IPS-18a (cell line): ENCODE results near the gene CCM2L.

Source experiments
- H3K27ac ChIP-seq: one replicate; pipeline ENCODE4 v1.5.1; 2013; ENCODE audit warnings: low read length
- H3K27me3 ChIP-seq: one replicate; pipeline ENCODE4 v1.6.1; 2013; ENCODE audit warnings: mild to moderate bottlenecking, low read length; ENCODE audit not compliant: control insufficient read depth, insufficient read depth
- H3K36me3 ChIP-seq: one replicate; pipeline ENCODE4 v1.6.1; 2013; ENCODE audit warnings: low read depth, low read length; ENCODE audit not compliant: control insufficient read depth
- H3K4me1 ChIP-seq: one replicate; pipeline ENCODE4 v1.6.1; 2013; ENCODE audit warnings: low read depth, low read length; ENCODE audit not compliant: control insufficient read depth
- H3K4me3 ChIP-seq: one replicate; pipeline ENCODE4 v1.5.1; 2013; ENCODE audit warnings: low read length
- H3K9ac ChIP-seq: one replicate; pipeline ENCODE4 v1.6.1; 2013; ENCODE audit warnings: mild to moderate bottlenecking, low read length, moderate library complexity
- H3K9me3 ChIP-seq: one replicate; pipeline ENCODE4 v1.6.1; 2013; ENCODE audit warnings: low read depth, low read length; ENCODE audit not compliant: control insufficient read depth

Gene CCM2L

GRCh38 chr20:32069711-32070110 lies 59.5 kb downstream of the CCM2L start:
- Histone ChIP-seq H3K36me3 (no peaks in the 10 kb centered on the region), H3K4me3 (no peak overlapping the region), H3K4me1 (no peaks in the 10 kb centered on the region)

DNA sequence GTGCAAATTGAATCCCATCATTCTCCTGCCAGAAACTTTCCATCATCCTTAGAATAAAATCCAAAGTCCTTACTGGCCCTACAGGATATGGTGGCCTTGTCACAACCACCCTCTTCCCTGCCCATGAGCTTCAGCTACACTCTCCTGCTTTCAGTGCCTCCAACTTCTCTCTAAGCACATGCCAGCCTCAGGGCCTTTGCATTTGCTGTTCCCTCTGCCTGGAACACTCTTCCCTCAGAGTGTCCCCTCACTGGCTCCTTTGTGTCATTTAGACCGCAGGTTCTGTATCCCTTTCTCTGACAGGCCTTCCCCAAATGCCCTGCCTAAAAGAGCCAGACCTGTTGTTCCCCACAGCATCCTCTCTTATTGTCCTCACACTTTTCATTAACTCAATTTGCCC lies 60.0 kb downstream of the CCM2L start:
- H3K9me3 ChIP-seq, result no peaks in the 10 kb centered on the region
- no peak overlapping the region for H3K4me3 ChIP-seq
- H3K4me1 ChIP-seq, result no peaks in the 10 kb centered on the region
- no peaks in the 10 kb centered on the region for H3K36me3 ChIP-seq
- no peak overlapping the region for H3K9ac ChIP-seq
- no peaks in the 10 kb centered on the region for H3K27me3 ChIP-seq
- H3K27ac ChIP-seq, result no peak overlapping the region

More at GRCh38 chr20:32069711-32070110, 59.5 kb downstream of the CCM2L start:
- Histone ChIP-seq H3K27me3 (no peaks in the 10 kb centered on the region), H3K27ac (no peak overlapping the region), H3K9ac (no peak overlapping the region), H3K9me3 (no peaks in the 10 kb centered on the region)

GRCh38 chr20:32070690-32071213 lies 60.5 kb downstream of the CCM2L start:
- Histone ChIP-seq H3K36me3 (no peaks in the 10 kb centered on the region), H3K4me1 (no peaks in the 10 kb centered on the region), H3K9me3 (no peaks in the 10 kb centered on the region), H3K9ac (no peak overlapping the region), H3K27me3 (no peaks in the 10 kb centered on the region), H3K4me3 (no peak overlapping the region), H3K27ac (no peak overlapping the region)

DNA sequence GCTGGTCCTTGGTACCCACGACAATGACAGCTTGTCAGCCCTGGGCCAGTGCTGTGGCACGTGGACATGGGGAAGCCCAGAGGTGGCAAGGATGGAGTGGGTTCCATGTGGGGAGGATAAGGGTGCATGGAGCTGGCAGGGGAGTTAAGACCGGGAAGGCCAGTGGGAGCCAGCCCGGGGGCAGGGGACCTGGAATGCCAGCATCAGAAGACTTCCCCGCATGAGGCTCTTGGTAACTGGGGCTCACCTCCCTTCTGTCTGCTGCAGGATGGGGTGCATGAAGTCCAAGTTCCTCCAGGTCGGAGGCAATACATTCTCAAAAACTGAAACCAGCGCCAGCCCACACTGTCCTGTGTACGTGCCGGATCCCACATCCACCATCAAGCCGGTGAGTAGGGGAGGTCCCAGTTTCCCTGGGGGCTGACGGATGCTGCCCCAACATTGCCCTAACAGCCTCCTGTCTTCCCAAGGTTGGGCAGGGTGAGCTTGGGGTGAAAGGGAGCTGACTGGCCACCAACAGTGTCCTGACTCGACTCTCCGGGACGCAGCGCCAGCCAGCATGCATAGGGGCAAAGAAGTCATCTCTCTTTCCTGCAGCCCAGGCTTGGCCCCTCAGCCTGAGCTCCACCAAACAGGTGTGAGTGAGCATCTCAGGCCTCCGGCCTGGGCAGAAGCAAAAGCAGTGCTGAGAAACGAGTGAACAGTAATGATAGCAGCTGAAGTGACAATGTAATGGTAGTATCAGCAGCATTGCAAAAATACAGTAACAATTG lies 61.3 kb downstream of the CCM2L start:
- no peak overlapping the region for H3K9ac ChIP-seq
- H3K27ac ChIP-seq, result no peak overlapping the region
- no peak overlapping the region for H3K4me3 ChIP-seq
- H3K27me3 ChIP-seq, result no peaks in the 10 kb centered on the region
- no peaks in the 10 kb centered on the region for H3K4me1 ChIP-seq
- H3K9me3 ChIP-seq, result no peaks in the 10 kb centered on the region
- H3K36me3 ChIP-seq, result no peaks in the 10 kb centered on the region

GRCh38 chr20:32072168-32072750 lies 62.0 kb downstream of the CCM2L start:
- Histone ChIP-seq H3K36me3 (no peaks in the 10 kb centered on the region), H3K4me1 (no peaks in the 10 kb centered on the region), H3K4me3 (no peak overlapping the region), H3K27ac (no peak overlapping the region), H3K9ac (no peak overlapping the region), H3K9me3 (no peaks in the 10 kb centered on the region), H3K27me3 (no peaks in the 10 kb centered on the region)

DNA sequence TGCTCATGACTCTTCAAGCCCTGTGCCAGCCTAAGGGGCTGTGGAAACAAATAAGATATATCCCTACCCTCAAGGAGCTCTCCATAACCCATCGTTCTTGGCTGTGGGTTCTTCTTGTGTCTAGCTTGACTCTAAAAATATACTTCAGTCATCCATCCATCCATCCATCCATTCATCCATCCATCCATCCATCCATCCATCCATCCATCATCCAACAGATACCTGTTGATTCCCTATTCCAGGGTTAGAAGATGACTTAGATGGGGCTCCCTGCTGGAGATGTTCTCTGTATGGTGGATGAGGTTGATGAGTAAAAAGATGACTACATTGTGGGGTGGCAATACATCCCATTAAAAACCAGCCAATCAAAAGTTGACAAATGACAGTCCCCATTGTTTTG lies 65.3 kb downstream of the CCM2L start:
- Histone ChIP-seq H3K4me1 (no peaks in the 10 kb centered on the region), H3K9me3 (no peaks in the 10 kb centered on the region), H3K36me3 (no peaks in the 10 kb centered on the region), H3K27me3 (no peaks in the 10 kb centered on the region), H3K27ac (no peak overlapping the region), H3K4me3 (no peak overlapping the region), H3K9ac (no peak overlapping the region)

GRCh38 chr20:32077190-32077589 lies 67.0 kb downstream of the CCM2L start:
- H3K9me3 ChIP-seq, result no peaks in the 10 kb centered on the region
- no peak overlapping the region for H3K27ac ChIP-seq
- H3K4me1 ChIP-seq, result no peaks in the 10 kb centered on the region
- no peak overlapping the region for H3K9ac ChIP-seq
- no peaks in the 10 kb centered on the region for H3K27me3 ChIP-seq
- no peak overlapping the region for H3K4me3 ChIP-seq
- no peaks in the 10 kb centered on the region for H3K36me3 ChIP-seq

DNA sequence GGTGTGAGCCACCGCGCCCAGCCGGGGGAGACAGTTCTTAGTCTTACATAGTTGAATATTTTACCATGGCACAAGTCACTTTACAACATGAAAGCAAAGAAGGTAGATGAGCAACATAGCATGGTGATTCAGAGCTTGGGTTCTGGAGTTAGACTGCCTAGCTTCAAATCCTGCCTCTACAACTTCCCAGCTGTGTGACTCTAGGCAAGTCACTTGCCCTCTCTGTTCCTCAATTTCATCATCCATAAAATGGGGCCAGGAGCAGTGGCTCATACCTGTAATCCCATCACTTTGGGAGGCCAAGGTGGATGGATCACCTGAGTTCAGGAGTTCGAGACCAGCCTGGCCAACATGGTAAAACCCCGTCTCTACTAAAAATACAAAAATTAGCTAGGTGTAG lies 68.1 kb downstream of the CCM2L start:
- Histone ChIP-seq H3K9ac (no peak overlapping the region), H3K27me3 (no peaks in the 10 kb centered on the region), H3K9me3 (no peaks in the 10 kb centered on the region), H3K4me3 (no peak overlapping the region), H3K36me3 (no peaks in the 10 kb centered on the region), H3K4me1 (no peaks in the 10 kb centered on the region), H3K27ac (no peak overlapping the region)

GRCh38 chr20:32078791-32079190 lies 68.6 kb downstream of the CCM2L start:
- H3K27me3 ChIP-seq, result no peaks in the 10 kb centered on the region
- no peak overlapping the region for H3K27ac ChIP-seq
- no peak overlapping the region for H3K9ac ChIP-seq
- no peaks in the 10 kb centered on the region for H3K4me1 ChIP-seq
- no peaks in the 10 kb centered on the region for H3K36me3 ChIP-seq
- H3K9me3 ChIP-seq, result no peaks in the 10 kb centered on the region
- no peak overlapping the region for H3K4me3 ChIP-seq

DNA sequence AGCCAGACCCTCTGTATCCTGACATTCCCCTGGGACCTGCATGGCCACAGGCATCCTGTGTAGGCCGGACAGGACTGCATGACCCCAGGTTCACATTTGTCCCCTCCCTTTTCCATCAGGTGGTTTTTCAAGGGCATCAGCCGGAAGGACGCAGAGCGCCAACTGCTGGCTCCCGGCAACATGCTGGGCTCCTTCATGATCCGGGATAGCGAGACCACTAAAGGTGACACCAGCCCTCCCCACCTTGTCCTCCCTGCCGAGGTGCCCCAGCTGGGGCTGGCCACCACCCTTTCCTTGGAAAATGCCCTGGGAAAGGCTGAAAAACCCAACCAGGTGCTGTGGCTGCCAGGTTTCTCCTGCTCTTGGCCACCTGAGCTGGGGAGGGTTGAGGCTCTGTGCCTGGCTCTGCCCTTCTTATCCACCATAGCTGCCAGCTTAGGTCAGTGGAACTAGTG lies 69.4 kb downstream of the CCM2L start:
- Histone ChIP-seq H3K4me1 (no peaks in the 10 kb centered on the region), H3K27me3 (no peaks in the 10 kb centered on the region), H3K9ac (no peak overlapping the region)

DNA sequence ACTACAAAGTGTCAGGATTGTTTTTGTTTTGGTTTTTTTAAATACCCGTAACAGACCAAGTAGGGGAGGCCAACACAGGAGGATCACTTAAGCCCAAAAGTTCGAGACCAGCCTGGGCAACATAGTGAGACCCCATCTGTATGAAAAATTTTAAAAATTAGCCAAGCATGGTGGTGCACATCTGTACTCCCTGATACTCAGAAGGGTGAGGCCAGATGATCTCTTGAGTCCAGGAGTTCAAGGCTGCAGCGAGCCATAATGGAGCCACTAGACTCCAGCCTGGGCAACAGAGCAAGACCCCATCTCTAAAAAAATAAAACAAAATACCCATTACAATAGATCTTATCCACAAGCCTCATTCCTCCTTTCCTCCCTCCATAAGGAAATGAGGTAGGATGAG lies 70.5 kb downstream of the CCM2L start:
- H3K9me3 ChIP-seq, result no peaks in the 10 kb centered on the region
- no peak overlapping the region for H3K9ac ChIP-seq
- H3K27me3 ChIP-seq, result no peaks in the 10 kb centered on the region
- H3K36me3 ChIP-seq, result no peaks in the 10 kb centered on the region
- no peak overlapping the region for H3K4me3 ChIP-seq
- no peak overlapping the region for H3K27ac ChIP-seq
- no peaks in the 10 kb centered on the region for H3K4me1 ChIP-seq

More for the DNA sequence above, 69.4 kb downstream of the CCM2L start:
- Histone ChIP-seq H3K9me3 (no peaks in the 10 kb centered on the region), H3K36me3 (no peaks in the 10 kb centered on the region), H3K27ac (no peak overlapping the region), H3K4me3 (no peak overlapping the region)
